Measurements from ENCODE around the gene ACY1.
"Not testable (repeated sequence)": the region's sequence is repeated elsewhere in the genome, so short reads cannot be mapped to it uniquely, and the experiment has no call there.

The ACY1 gene

DNA sequence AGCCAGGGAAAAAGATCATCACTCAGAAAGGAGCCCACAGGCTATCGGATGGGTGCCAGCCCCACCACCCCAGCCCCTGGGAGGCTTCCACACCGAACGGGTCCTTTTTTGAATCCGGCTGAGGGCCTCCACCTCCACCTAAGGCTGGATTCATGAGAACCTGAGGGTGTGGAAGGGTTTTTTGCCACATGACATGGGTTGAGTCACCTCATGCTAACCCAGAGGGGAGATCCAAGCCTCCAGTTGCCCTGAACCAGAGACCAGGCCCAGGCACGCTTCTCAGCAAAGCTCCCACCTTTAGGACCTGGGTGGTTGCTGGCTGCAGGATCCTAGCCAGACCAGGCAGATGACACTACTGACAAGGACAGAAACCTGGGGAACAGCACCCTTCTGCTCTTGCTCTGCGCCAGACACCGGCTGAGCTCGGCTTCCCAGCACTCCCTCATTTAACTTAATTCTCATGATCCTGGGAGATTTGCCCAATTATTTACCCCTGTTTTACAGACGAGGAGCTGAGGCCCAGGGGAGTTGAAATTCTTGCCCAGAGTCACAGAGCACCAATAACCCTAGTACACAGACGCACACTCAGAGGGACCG, 47.5 kb downstream of the ACY1 start:
- DNase-seq = no peak

DNA sequence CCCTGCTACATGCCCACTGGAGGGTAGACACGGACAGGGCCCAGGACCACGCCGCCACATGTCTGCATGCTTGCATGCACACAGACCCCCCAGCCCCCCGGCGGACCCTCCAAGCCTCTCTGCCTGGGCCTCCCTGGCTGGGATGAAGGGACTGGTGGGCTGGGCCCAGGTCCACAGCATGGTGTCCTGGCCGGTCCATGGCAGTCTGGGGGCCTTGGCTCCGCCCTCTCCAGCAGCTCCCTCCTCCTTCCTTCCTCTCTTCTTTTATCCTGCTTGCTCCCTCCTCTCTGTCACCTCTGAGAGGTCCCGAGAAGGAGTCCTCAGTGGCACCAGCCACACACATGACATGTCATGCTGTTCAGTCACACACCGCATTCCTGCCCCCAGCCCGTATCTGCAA, 48.6 kb downstream of the ACY1 start:
- DNase-seq = no peak

DNA sequence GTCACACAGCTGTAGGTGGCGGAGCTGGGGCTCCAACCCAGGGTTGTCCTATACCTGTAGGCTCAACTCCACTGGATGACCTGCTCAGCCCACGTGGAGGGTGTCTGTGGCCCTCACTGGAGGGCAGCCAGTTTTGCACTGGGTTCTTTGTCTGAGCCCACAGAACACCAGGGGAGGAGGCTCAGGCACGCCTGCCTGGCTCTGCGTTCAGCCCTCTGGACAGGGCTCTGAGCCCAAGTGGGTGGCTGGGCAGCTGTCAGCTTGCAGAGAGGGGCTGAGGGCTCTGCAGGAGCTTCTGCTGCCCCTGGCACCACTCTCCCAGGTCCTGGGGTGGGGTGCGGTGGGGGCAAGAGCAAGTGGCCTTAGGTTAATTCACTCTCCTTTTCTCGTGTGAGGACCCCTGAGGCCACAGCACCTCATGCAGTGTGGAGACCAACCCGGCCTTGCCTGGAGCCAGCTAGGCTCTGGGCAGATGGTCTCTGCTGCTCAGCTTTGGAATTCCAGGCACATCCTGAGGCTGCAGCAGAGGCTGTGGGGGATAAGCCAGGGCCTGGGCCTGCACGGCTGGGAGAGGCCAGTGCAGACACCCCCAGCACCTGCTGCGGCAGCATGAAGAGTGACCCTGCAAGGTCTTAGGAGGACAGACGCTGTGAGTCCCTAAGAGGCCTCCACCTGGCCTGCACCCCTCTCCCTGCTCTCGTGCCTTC, 49.5 kb downstream of the ACY1 start:
- DNase-seq = no peak

DNA sequence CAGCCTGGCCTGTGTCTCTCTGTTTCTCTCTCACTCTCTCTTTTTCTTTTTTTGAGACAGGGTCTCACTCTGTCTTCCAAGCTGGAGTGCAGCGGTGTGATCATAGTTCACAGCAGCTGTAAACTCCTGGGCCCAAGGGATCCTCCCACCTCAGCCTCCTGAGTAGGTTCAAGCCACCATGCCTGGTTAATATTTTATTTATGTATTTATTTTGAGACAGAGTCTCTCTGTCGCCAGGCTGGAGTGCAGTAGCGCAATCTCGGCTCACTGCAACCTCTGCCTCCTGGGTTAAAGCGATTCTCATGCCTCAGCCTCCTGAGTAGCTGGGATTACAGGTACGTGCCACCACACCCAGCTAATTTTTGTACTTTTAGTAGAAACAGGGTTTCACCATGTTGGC, 50.4 kb downstream of the ACY1 start:
- not testable (repeated sequence) for DNase-seq

DNA sequence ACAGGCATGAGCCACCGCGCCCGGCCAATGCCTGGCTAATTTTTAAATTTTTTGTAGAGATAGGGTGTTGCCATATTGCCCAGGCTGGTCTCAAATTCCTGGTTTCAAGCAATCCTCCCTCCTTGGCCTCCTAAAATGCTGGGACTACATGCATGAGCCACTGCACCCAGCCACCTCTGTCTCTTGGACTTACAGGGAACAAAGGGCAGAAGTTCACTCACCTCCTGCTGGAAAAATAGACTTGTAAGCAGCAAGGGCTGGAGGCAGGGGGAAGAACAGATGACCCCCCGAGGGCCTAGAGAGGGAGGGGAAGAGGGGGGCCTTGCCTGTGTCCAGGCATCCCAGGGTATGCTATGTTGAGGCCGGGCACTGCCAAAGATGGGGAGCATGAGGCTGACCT, 50.9 kb downstream of the ACY1 start:
- no peak for DNase-seq

DNA sequence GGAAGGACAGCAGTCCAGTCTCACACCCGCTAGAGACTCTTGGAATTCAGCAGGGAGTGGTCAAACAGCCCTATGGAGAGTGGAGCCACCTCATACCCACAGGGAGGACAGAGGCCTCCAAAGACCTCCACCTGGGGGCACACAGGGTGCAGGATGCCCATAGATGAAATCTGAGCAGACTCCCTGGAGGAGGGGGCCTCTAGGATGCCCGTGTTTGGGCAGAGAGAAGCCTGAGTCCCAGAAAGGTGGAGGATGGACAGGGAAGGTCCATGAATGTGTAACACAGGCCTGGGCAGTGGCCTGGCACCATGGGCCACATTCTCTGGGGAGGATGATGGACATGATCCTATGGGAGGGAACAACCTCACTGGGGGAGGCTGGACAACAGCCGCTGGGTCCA, 51.3 kb downstream of the ACY1 start:
- no peak for DNase-seq

DNA sequence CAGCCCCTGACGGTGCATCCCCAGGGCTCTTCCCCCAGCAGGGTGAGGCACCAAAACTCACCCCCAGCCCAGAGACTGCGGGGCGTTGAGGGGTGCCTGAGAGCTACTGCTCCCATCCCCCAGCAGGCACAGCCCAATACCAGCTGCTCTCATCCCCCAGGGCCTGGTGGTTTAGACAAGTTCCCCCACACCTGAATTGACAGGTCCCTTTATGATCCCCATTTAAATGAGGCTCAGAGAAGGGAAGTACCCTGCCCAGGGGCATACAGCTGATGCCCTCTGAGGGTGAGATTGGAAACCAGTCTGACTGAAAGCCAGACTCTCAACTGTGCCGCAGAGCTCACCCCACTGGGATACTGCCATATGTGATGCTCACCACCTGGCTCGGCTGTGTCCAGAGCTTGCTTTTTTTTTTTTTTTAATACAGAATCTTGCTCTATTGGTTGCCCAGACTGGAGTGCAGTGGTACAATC, 52.9 kb downstream of the ACY1 start:
- no peak for DNase-seq

DNA sequence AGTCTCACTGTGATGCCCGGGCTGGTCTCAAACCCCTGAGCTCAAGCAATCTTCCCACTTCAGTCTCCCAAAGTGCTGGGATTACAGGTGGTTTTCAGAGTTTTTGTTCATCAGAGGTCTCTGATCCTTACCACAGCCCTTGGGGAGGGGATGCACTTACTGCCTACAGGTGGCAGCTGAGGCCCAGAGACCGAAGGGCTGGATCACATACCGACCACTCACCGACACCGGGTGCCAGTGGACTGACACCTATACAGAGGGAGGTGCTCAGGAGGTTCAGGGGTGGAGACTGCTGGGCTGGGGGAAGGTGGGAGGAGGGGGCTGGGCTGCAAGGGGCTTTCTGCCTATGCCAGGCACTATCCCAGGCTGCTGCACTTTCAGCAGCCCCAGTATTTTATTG, 53.5 kb downstream of the ACY1 start:
- no peak for DNase-seq

DNA sequence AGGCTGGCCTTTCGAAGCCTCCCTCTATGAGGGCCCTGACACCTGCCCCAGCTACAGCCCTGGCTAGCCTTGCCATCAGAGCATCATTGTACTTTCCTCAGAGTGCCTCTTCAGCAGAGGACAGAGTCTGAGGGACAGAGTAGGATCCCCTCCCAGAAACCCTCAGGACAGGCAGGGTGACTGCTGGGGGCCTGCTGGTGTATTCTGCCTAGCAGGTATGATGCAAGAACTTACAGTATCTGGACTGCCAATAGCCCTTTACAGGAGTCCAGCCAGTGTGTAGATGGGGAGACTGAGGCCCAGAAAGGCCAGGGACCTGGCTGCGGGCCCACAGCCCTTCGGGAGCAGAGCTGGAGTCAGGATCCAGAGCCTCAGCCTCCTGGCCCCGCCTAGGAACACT, 54.0 kb downstream of the ACY1 start:
- no peak for DNase-seq

DNA sequence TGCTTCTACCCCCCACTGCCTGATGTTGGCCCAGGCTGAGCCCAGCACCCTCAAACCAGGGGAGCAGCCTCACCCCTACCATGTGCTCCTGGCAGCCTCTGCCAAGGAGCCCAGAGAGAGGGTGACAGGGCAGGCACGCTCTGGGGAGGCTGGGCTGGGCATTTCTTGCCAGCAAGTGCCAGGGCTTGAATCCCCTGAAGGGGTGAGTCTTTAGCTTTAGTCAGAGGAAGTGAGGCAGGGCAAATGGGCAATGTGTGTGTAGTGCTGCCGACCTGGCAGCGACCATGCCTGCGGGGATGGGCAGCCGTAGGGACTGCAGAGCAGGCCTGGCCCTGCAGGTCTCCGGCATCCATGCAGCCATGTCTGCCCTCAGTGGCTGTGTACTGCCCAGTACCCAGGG, 54.9 kb downstream of the ACY1 start:
- DNase-seq = no peak

Data from fibroblast of upper back skin (primary cell).